Suprapubic skin (tissue), 4 donors: ENCODE measurements around the gene CADPS2.
A peak's percentile ranks its signal among the peaks of the same experiment; 100 is the strongest.

Experiments
- EP300 ChIP-seq: sonication (generic); formaldehyde crosslinking; IDR thresholded peaks from one replicate; pipeline ENCODE4 v1.6.1; 2017; ENCODE audit warnings: antibody characterized with exemption
- POLR2A ChIP-seq, 2 donors: fragments of 450-650 bp; IDR thresholded peaks; one replicate each; pipeline ENCODE4 v1.6.1; 2017; ENCODE audit warnings: antibody characterized with exemption in 2 of 2, mild to moderate bottlenecking in 2 of 2, moderate library complexity in 2 of 2
- POLR2AphosphoS5 ChIP-seq, 3 donors: sonication (generic); formaldehyde crosslinking; IDR thresholded peaks; one replicate each; pipeline ENCODE4 v1.6.1; 2017; ENCODE audit warnings: antibody characterized with exemption in 3 of 3
- TF ChIP-seq, protein P1 (sequence below), 2 donors: fragments of 200-600 bp in 1 of 2; fragments of 450-650 bp in 1 of 2; sonication (generic) in 1 of 2; IDR thresholded peaks; one replicate each; pipeline ENCODE4 v1.5.1; 2016 to 2019; ENCODE audit warnings: antibody characterized with exemption in 2 of 2, mild to moderate bottlenecking in 1 of 2, moderate library complexity in 1 of 2

DNA sequence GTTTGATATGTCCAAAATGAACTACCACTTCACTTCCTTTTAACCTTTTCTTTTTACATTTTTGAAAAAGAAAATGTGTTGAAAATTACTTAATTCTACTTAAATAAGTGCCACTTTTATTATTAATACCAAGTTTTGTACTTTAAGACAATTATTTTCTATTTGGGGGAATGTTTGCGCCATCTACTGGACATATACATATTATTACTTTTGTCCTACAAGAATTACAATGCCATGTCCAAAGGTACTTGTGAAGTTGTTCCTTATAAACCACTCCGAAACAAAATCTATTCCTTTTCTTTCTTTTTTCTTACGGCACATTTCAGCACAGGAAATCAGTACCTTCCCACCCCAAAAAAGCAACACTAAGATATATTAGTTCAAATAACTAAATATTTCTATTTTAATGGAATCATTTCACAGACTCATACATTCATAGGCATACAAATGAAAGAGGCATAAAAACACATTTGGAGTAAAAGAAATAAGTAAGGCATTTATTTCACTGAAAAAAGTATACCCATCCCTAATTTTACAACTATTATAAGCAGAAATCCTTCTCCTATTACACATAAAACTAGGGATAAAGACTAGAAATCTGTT, 357.3 kb downstream of the CADPS2 start:
- TF ChIP-seq POLR2A (IDR thresholded peaks at IDR 0.05) (no peak), EP300 (no peak), POLR2AphosphoS5 (IDR thresholded peaks at IDR 0.05) (no peak)
- TF ChIP-seq, protein P1, sequence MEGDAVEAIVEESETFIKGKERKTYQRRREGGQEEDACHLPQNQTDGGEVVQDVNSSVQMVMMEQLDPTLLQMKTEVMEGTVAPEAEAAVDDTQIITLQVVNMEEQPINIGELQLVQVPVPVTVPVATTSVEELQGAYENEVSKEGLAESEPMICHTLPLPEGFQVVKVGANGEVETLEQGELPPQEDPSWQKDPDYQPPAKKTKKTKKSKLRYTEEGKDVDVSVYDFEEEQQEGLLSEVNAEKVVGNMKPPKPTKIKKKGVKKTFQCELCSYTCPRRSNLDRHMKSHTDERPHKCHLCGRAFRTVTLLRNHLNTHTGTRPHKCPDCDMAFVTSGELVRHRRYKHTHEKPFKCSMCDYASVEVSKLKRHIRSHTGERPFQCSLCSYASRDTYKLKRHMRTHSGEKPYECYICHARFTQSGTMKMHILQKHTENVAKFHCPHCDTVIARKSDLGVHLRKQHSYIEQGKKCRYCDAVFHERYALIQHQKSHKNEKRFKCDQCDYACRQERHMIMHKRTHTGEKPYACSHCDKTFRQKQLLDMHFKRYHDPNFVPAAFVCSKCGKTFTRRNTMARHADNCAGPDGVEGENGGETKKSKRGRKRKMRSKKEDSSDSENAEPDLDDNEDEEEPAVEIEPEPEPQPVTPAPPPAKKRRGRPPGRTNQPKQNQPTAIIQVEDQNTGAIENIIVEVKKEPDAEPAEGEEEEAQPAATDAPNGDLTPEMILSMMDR (IDR thresholded peaks at IDR 0.05) = peak in 1 of 2 donors; percentile 22
